Tibial nerve (tissue), 4 donors: ENCODE data around the gene PPFIBP1. TPM values are rescaled to one million over a fixed set of nuclear protein-coding genes. Genes with fewer than 3 reads are reported as not detected.

Experiments used
- DNase-seq, 2 donors: peaks; one replicate each; pipeline ENCODE4 v3.0.0-alpha.2; 2019; ENCODE audit warnings: low spot score in 2 of 2
- H3K27ac ChIP-seq, 4 donors: fragments of 200-600 bp; sonication (generic) in 3 of 4; one replicate each; pipeline ENCODE4 v1.5.1; 2017 to 2019; ENCODE audit warnings: mild to moderate bottlenecking in 1 of 4
- H3K27me3 ChIP-seq, 2 donors: fragments of 200-600 bp; sonication (generic) in 1 of 2; one replicate each; pipeline versions ENCODE4 v1.5.1 to v1.6.0; 2017 to 2019
- H3K36me3 ChIP-seq, 3 donors: fragments of 200-600 bp; sonication (generic); one replicate each; pipeline ENCODE4 v1.5.1; 2018 to 2019
- H3K4me1 ChIP-seq, 4 donors: fragments of 200-600 bp; sonication (generic) in 3 of 4; one replicate each; pipeline ENCODE4 v1.5.1; 2017 to 2019
- H3K4me3 ChIP-seq, 4 donors: fragments of 200-600 bp; sonication (generic) in 3 of 4; one replicate each; pipeline ENCODE4 v1.5.1; 2017 to 2019; ENCODE audit warnings: mild to moderate bottlenecking in 1 of 4, moderate library complexity in 1 of 4
- H3K9me3 ChIP-seq, 4 donors: fragments of 200-600 bp; sonication (generic) in 3 of 4; one replicate each; pipeline ENCODE4 v1.5.1; 2017 to 2019
- CTCF ChIP-seq, 5 experiments: fragments of 200-600 bp in 3 of 5; fragments of 450-650 bp in 2 of 5; sonication (generic) in 3 of 5; IDR thresholded peaks; one replicate each; pipeline ENCODE4 v1.5.1; 2016 to 2019; ENCODE audit warnings: antibody characterized with exemption in 5 of 5, mild to moderate bottlenecking in 3 of 5, moderate library complexity in 2 of 5
- EP300 ChIP-seq, 2 donors: sonication (generic); formaldehyde crosslinking; IDR thresholded peaks; one replicate each; pipeline ENCODE4 v1.6.1; 2017; ENCODE audit warnings: antibody characterized with exemption in 2 of 2, mild to moderate bottlenecking in 1 of 2
- POLR2A ChIP-seq, 2 donors: fragments of 450-650 bp; IDR thresholded peaks; one replicate each; pipeline ENCODE4 v1.6.1; 2017; ENCODE audit warnings: antibody characterized with exemption in 2 of 2, mild to moderate bottlenecking in 2 of 2, moderate library complexity in 2 of 2
- WGBS, 2 donors: methylation state at CpG; one replicate each; pipeline ENCODE4 v1.1.5; 2018; 5-methylcytosine and 5-hydroxymethylcytosine counted together
- total RNA-seq, 4 donors: library from RNA; depleted of rRNA; stranded (reverse); fragments of >200 nt; gene quantifications; one replicate each; pipeline ENCODE4 v1.1.0, GENCODE V29; 2016

PPFIBP1 gene
- total RNA-seq, 4 donors from 2014 or later, result 56.9 to 110 (median 72.5) TPM

DNA sequence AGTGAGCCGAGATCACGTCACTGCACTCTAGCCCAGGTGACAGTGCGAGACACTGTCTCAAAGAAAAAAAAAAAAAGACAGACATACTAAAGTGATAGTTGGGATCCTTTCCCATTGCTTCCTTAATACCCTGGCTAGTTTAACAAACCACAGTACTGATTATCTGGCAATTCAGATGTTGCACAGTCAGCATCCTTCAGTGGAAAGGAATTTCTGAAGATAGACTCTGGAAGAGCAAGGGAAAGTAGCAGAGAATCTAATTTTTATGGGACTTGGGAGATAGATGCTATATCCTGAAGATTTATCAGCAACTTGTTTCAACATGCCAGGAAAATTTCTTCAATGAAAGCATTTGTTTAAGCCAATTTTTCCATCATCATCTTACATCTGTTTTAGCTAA lies 6.5 kb upstream of the PPFIBP1 start:
- Histone ChIP-seq H3K27ac (no peak overlapping the region), H3K36me3 (no peaks in the 10 kb centered on the region), H3K4me1 (peaks cover 0 to 10% (median 0%) of the 10 kb centered on the region in 4 donors), H3K4me3 (no peak overlapping the region), H3K9me3 (no peaks in the 10 kb centered on the region), H3K27me3 (no peaks in the 10 kb centered on the region)
- no peak for DNase-seq
- TF ChIP-seq POLR2A (IDR thresholded peaks at IDR 0.05) (no peak), CTCF (IDR thresholded peaks at IDR 0.05) (no peak), EP300 (IDR thresholded peaks at IDR 0.05) (no peak)
- 88 to 93% methylated on average over 3 of the region's 3 CpGs for WGBS, 2 donors

DNA sequence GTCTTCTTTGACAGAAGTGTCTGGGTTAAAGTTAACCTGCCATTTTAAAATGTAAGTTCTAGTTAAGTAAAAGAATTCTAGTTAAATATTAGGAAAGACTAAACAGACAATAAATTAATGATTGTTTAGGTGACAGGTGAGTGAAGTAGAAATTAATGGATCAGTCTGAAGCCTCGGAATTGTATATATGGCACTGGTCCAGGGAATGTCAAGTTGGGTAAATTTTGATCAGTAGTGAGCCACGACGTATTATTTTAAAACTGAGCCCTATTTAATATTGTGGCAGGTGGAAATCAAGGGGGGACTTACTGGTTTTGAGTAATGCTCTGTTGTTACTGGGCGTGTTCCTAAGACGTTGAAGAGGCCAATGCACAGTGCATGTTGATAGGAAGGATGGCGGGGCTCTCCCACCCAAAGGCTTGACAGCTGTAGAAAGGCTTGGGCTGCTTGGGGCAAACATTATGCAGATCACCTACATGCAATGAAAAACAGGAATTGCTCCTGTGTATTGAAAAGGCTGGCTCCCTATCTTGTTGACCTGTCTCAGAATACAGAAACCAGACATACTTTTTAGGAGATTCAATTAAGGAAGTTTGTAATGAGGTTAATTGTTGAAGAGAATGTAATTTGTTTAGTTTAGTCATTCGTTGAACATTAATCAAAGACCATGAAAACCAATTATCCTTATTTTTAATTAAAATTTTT lies 5.9 kb upstream of the PPFIBP1 start:
- Histone ChIP-seq H3K36me3 (no peaks in the 10 kb centered on the region), H3K9me3 (no peaks in the 10 kb centered on the region), H3K27ac (no peak overlapping the region), H3K27me3 (no peaks in the 10 kb centered on the region), H3K4me3 (no peak overlapping the region), H3K4me1 (peaks cover 0 to 12% (median 2%) of the 10 kb centered on the region in 4 donors)
- no peak for DNase-seq
- WGBS, 2 donors, result 81 to 83% methylated on average over 7 of the region's 7 CpGs
- TF ChIP-seq EP300 (IDR thresholded peaks at IDR 0.05) (no peak), POLR2A (IDR thresholded peaks at IDR 0.05) (no peak), CTCF (IDR thresholded peaks at IDR 0.05) (no peak)

- Histone ChIP-seq H3K9me3 (no peaks in the 10 kb centered on the region), H3K4me3 (no peak overlapping the region), H3K36me3 (no peaks in the 10 kb centered on the region), H3K27ac (no peak overlapping the region), H3K27me3 (no peaks in the 10 kb centered on the region), H3K4me1 (peaks cover 0 to 20% (median 6%) of the 10 kb centered on the region in 4 donors)
- TF ChIP-seq EP300 (IDR thresholded peaks at IDR 0.05) (no peak), CTCF (IDR thresholded peaks at IDR 0.05) (no peak), POLR2A (IDR thresholded peaks at IDR 0.05) (no peak)
- 49 to 53% methylated on average over 4 of the region's 4 CpGs for WGBS, 2 donors
- no peak for DNase-seq
These were observed 2.9 kb upstream of the PPFIBP1 start for GRCh38 chr12:27521066-27521465.

DNA sequence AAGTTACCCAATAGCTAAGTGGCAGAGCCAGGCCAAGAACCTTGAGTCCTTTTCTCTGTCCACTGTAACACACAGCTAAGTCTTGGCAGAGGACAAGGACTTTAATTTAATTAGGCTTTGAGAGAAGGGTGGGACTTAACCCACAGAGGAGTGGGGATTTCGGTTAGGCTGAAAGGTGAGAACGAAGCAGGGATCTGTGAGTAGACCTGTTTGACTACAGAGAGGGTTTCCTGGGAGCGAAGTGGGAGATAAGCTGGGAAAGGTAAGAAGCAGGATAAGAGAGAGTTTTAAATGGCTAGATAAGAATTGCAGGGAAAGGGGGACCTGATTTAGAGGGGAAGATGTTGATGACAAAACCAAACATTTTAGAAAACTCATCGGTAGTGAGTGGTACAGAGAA lies 2.0 kb upstream of the PPFIBP1 start:
- WGBS, 2 donors, result 95 to 100% methylated on average over 4 of the region's 4 CpGs
- DNase-seq, result no peak
- TF ChIP-seq EP300 (IDR thresholded peaks at IDR 0.05) (no peak), CTCF (IDR thresholded peaks at IDR 0.05) (no peak), POLR2A (IDR thresholded peaks at IDR 0.05) (no peak)
- no peaks in the 10 kb centered on the region for H3K9me3 ChIP-seq
- peaks cover 0 to 22% (median 6%) of the 10 kb centered on the region in 4 donors for H3K4me1 ChIP-seq
- H3K4me3 ChIP-seq, result no peak overlapping the region
- no peaks in the 10 kb centered on the region for H3K36me3 ChIP-seq
- no peaks in the 10 kb centered on the region for H3K27me3 ChIP-seq
- peak overlapping the region in 1 of 4 donors; percentile 9 for H3K27ac ChIP-seq

DNA sequence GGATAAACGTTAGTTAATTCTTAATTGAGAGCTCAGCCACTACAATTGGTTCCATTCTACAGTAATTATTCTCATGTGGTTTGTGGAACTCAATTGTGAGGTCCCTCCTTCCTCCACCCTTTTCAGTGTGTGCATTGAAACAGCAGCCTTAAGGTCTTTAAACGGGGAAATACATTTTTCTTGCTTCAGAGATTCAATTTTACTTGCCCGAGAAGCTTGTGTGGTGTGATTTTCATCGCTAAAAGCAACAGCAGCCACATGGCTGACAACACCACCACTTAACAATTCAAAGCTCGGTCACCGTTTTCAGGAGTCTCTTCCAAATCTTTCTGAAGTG lies 733 bp upstream of the PPFIBP1 start:
- Histone ChIP-seq H3K36me3 (no peaks in the 10 kb centered on the region), H3K27me3 (no peaks in the 10 kb centered on the region), H3K9me3 (no peaks in the 10 kb centered on the region), H3K4me3 (peak overlapping the region; percentile 75 to 90 (median 82)), H3K27ac (peak overlapping the region; percentile 79 to 96 (median 90)), H3K4me1 (peaks cover 0 to 34% (median 6%) of the 10 kb centered on the region in 4 donors)
- TF ChIP-seq EP300 (IDR thresholded peaks at IDR 0.05) (no peak), CTCF (IDR thresholded peaks at IDR 0.05) (no peak), POLR2A (IDR thresholded peaks at IDR 0.05) (no peak)
- no peak for DNase-seq
- 0 to 1% methylated on average over 6 of the region's 6 CpGs for WGBS, 2 donors
